ENCODE measurements around the gene ACOT11.

GRCh38 chr1:54567961-54568360, 19.9 kb downstream of the ACOT11 start:
- TF ChIP-seq CTCF (conservative IDR thresholded peaks at IDR 0.05), result no peak
- no peak for TF ChIP-seq EZH2 (IDR thresholded peaks at IDR 0.05; ENCODE audit: low read depth)

Measured in PC-9 (cell line).